GM12892 (cell line): ENCODE data around the gene PANK2.

Experiments
- DNase-seq: peaks from one replicate; pipeline ENCODE4 v3.0.0; 2011; ENCODE audit not compliant: insufficient read length
- FAIRE-seq: peaks from 2 replicates; lab custom pipeline; 2011; peaks lifted over from hg19 to GRCh38; lab: Jason Lieb, UNC
- POLR2A ChIP-seq: IDR thresholded peaks from 2 replicates; pipeline ENCODE4 v1.6.1; 2011; ENCODE audit warnings: low read depth, low read length, control low read depth
- POLR2AphosphoS5 ChIP-seq: IDR thresholded peaks from 2 replicates; pipeline ENCODE4 v1.6.1; 2011; ENCODE audit warnings: low read depth, low read length, control low read depth
- TAF1 ChIP-seq: IDR thresholded peaks from 2 replicates; pipeline ENCODE4 v1.6.1; 2011; ENCODE audit warnings: low read depth, mild to moderate bottlenecking, control low read depth, low read length, borderline replicate concordance

Gene PANK2

DNA sequence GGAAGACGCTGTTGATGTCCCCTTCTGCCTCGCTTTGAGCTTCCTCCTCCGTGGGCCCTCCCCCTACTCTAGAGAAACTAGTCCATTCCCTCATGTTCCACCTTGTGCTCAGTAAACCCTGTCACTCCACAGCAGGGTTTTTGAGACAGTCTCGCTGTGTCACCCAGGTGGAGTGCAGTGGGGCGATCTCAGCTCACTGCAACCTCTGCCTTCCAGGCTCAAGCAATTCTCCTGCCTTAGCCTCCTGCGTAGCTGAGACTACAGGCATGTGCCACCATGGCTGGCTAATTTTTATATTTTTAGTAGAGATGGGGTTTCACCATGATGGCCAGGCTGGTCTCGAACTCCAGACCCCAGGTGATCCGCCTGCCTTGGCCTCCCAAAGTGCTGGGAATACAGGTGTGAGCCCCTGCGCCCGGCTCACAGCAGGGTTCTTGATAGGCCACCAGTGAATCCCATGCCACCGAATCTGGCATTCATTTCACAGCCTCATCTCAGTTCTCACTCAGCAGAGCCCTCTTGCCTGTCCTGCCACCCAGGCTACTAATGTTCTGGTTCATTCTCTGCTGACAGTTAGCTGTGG is 36.0 kb downstream of the PANK2 start:
- DNase-seq (no peak), FAIRE-seq (no peak)
- TF ChIP-seq POLR2A = peak; percentile 34; the same call in 1 of the 2 replicates
- TF ChIP-seq POLR2AphosphoS5 = 0 out of 2 replicates have a peak, but pooled peaks have one; percentile 6
- no peak for TF ChIP-seq TAF1

DNA sequence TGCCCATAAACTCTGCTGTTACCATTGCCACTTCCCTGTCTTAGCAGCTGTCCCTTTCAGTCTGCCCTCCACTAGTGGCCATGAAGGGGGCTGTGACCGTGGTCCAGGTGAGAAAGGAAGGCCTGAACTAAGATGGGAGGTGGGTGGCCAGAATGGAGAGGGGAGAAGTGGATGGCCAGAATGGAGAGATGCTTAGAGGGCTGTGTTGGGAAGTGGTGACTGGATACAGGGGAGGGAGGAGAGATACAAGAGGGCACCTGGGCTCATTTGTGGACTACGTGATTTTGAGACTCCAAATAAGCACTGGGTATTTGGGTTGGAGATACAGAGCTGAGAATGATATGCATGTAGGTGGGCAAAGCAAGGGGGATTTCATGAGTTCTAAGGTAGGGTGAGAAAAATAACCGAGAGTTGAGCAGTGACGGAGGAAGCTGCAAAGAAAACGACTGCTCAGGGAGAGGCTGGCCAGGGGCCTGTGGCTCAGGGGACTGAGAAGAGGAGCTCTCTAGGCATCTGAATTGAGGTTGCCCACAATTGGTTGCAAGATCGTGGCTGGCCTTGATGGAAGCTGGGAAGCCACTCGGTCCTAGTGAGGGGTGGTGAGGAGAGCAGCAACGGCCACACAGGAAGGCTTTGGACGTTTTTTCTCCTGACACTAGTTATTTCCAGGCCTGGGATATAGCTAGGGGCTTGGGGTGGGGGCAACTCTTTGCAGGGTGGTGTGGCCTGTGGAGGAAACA is 36.9 kb downstream of the PANK2 start:
- FAIRE-seq (no peak), DNase-seq (no peak)
- TF ChIP-seq POLR2A = 0 out of 2 replicates have a peak, but pooled peaks have one; percentile 2
- TF ChIP-seq TAF1 = no peak
- TF ChIP-seq POLR2AphosphoS5 = no peak; the same call in 1 of the 2 replicates

DNA sequence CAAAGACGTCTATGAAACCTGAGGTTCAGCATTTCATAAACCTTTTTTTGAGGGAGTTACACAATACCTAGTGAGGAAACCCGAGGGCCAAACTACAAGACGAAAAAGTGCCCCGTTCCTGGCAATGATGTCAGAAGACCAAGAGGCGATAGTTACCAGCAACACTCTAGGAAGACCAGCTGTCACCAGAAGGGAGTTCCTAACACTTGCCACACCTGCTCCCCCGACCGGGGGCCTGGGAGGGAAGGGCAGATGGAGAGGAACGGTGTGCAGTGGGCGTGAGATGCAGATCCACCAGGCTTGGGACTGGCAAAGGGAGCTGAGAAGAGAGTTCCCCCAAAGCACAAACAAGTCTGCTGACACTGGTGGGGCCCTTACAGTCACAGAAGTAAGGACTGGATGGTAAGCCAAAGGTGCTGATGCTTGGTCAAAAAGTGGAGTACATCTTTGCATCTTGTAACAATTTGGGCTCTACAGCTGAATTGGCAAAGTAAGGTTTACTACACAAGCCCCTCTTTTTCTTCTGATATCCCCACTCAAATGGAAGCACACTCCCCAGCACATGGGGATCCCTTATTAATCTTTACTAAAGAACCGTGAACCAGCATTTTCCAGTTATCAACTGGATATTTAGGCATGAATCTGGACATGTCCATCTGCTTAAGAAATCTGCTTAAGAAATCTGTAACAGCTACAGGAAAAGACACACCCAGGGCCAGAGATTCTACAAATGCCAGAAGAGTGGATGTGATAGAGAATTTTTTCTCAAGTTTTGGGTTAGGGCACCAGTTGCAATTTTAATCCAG is 38.5 kb downstream of the PANK2 start:
- TF ChIP-seq POLR2AphosphoS5 (peak; percentile 66), POLR2A (peak; percentile 62), TAF1 (no peak)
- DNase-seq (no peak), FAIRE-seq (no peak)

DNA sequence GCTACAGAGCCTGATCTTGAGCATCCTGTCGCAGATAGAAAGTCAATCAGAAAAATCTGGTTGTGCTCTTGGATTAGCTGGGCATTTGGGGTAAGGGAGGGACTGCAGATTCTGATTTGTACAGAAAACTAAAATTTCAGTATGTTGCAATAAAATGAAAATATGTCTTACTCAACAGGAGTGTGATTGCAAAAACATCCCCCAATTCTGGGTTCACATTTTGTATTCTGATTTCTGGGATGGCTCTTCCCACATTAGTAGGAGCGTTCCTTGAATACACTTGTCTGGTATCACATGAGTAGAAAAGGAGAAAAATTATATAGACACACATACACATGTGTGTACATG is 40.5 kb downstream of the PANK2 start:
- FAIRE-seq = no peak
- DNase-seq = no peak
- no peak for TF ChIP-seq POLR2A
- no peak for TF ChIP-seq TAF1
- no peak for TF ChIP-seq POLR2AphosphoS5

DNA sequence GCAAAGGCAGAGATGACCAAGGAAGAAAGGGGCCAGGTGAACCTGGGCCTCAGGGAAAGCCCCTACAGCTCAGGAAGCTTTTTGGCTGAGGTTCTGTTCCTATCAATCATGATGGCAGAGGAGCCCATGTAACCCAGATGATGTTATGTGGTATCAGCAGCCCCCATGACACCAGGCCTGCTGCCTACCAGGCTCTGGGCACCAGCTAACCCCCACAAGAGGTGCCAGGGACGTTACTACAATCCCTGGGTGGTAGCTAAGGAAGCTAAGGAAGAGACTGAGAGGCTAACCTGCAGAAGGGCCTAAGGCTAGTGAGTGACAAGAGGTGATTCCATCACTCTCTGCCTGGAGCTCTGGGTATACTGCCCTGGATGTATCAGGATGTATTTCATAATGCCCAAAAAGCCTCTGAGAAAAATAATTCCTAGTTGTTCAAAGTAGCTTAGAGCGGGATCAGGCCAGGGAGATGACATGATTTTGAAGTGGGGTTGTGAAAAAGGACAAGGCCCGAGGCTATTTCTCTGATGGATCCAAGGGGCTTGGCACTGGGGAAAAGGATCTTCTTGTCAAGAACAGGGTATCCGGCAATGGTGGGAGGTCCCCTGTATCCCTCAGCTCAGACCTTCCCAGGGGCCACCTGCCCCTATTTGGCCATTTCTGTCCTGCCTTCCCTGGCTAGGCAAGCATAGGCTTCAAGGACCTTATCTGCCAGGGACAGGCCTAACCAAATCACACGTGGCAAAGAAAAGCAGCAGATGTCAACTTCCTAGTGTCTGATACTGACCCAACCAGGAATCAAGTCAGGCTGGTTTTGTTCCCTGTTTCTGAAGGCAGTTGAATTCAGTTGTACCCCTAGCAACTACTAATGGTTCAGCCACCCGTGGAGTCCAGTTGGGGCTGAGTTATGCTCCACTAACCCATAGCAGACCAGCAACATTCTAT is 41.3 kb downstream of the PANK2 start:
- TF ChIP-seq POLR2AphosphoS5 (no peak), POLR2A (no peak), TAF1 (no peak)
- DNase-seq = no peak
- no peak for FAIRE-seq

DNA sequence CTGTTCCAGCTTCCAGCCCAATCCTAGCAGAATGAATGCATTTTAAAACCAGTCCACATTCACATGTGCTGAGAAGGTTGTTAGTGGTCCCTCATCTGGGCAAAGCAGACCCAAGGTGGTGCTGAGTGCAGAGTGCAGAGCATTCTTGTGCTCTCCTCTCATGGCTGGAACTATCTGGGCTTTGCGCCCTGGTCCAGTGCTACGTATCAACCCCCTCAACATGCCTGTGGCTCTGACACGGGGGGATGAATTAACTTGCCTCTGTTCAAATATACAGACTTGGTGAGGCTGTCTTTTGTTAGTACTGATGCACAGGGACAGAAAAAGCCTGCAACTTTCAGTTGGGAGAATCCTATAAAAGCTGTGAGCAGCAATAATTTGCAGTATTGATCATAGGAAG is 42.5 kb downstream of the PANK2 start:
- no peak for DNase-seq
- TF ChIP-seq TAF1 (no peak), POLR2A (no peak), POLR2AphosphoS5 (no peak)
- no peak for FAIRE-seq

DNA sequence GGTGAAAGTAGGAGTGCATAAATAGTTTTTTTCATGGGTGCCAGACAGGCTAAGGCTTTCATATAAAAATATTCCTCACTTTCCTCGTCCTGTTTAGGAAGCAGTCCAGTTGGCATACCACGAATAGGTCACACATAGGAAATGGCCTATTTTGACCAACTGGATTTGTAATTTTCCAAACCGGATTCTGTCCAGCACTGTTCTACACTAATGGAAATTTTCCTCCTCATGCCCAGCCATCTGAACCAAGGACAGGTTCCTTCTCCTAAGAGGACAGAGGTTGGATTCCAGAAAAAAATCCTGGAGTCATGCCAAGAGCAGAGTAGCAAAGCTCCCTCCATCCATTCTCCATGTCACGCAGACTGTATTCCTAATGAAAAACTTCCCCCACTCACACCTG is 43.1 kb downstream of the PANK2 start:
- DNase-seq (no peak), FAIRE-seq (no peak)

DNA sequence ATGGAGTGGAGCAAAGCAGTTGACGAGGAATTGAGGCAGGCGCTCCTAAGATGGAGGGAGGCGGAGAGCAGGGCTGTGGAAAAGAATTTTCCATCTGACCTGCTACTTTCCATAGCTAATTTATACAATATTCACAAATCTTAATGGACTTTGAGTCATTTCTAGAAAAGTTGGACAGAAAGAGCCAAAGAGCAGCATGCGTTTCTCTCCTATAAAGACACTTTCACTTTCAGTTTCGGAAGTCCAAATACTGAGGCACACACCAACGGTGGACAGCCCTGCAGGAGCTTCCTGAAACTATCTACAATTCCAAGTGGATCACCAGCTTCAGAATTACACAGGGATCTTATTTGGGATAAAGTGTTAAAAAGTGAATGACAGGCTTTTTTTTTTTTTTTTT is 43.5 kb downstream of the PANK2 start:
- FAIRE-seq = no peak
- no peak for TF ChIP-seq POLR2A
- no peak for TF ChIP-seq TAF1
- TF ChIP-seq POLR2AphosphoS5 = no peak
- DNase-seq = no peak

More for the DNA sequence above, 43.1 kb downstream of the PANK2 start:
- TF ChIP-seq POLR2AphosphoS5 = no peak
- TF ChIP-seq POLR2A = no peak
- TF ChIP-seq TAF1 = no peak

DNA sequence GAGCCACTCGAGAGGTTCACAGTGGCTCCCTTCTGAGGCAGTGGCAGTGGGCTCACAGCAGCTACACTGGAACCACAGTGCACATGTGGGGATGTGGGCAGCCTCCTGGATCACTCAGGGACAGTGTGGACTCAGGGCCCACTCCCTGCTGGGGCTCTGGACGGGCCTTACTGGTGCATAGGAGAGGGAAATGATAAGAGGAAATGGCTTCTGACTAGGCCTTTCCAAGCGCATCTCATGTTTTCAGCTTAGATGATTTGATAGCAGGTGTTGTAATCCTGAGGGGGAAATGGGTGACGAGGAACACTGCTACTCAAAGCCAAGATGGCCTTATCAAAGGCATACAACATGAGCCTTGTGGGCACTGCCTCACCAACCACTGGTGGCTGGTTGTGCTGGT is 44.0 kb downstream of the PANK2 start:
- FAIRE-seq (no peak), DNase-seq (no peak)
- TF ChIP-seq POLR2AphosphoS5 = no peak
- TF ChIP-seq TAF1 = no peak
- TF ChIP-seq POLR2A = no peak

DNA sequence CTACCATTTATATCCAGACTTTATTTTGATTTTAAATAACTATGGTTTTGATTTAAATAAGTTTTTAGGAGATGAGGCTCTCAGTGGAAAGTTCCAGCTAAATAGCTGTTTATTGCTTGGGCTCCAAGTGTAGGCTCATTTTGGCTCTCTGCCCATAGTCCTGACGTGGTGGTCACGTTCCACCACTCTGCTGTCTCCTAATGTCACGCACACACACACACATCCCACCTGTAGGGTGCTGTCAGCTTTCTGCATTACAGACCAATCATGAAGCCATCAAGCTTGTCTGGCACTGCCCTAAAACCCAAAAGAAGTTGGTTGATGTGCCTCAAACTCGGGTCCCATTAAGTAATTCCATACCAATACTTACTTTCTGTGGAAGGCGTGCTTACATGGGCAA is 45.4 kb downstream of the PANK2 start:
- TF ChIP-seq TAF1 = no peak
- TF ChIP-seq POLR2AphosphoS5 = no peak
- TF ChIP-seq POLR2A = no peak
- FAIRE-seq (no peak), DNase-seq (no peak)

DNA sequence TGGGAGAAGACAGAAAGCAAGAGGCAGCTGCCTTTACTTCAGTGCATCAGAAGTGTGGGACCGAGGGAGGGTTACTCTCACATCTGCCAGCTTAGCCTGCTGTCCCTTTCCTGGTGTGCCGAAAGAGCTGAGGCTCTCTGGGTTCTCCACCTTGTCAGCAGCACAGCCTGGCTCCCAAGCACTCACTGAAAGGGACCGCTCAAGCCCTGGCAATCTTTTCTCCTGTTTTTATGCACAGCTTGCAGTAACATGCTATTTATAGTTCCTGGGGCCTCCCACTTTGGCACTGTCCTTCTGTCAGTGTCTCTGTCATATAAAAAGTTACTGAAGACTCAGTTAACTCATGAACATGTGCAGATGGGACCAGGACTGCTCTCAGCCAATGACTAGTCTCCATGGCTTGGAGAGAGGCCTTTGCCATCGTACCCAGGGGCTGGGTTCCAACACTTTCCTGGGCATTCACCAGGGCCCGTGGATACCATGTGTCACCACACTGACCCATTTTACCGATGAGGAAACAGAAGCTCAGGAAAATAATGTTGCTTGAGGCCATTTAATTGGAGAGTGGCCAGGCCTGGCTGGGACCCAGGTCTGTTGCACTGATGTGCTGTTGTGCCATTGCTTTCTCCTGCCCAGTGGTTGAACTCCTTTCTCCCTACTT is 46.2 kb downstream of the PANK2 start:
- DNase-seq = no peak
- FAIRE-seq = no peak
- TF ChIP-seq POLR2AphosphoS5 (no peak), TAF1 (no peak)
